IMR-90 (cell line): ENCODE results near the gene ZSCAN10.

Experiments used
- BHLHE40 ChIP-seq: fragments of 150-350 bp; IDR thresholded peaks from 2 replicates; pipeline ENCODE4 v1.6.1; 2016; ENCODE audit warnings: mild to moderate bottlenecking, low read depth, low read length
- RFX5 ChIP-seq: IDR thresholded peaks from 2 replicates; pipeline ENCODE4 v1.8.0; 2012; ENCODE audit warnings: low read depth, mild to moderate bottlenecking, low read length, moderate library complexity
- SMC3 ChIP-seq: fragments of 150-350 bp; IDR thresholded peaks from 2 replicates; pipeline ENCODE4 v1.6.1; 2016; ENCODE audit warnings: low read depth, mild to moderate bottlenecking, antibody characterized with exemption, low read length, moderate library complexity
- USF2 ChIP-seq: fragments of 150-350 bp; IDR thresholded peaks from 2 replicates; pipeline ENCODE4 v1.6.1; 2017; ENCODE audit warnings: mild to moderate bottlenecking, antibody characterized with exemption, low read length, low read depth
- TF ChIP-seq, protein P1 (sequence below): conservative IDR thresholded peaks from 2 replicates; pipeline ENCODE4 v1.5.1; 2012; ENCODE audit warnings: mild to moderate bottlenecking, low read depth, low read length, improper control_type of control experiment

- TF ChIP-seq BHLHE40 (no peak), USF2 (no peak), SMC3 (no peak), RFX5 (no peak)
- TF ChIP-seq, protein P1, sequence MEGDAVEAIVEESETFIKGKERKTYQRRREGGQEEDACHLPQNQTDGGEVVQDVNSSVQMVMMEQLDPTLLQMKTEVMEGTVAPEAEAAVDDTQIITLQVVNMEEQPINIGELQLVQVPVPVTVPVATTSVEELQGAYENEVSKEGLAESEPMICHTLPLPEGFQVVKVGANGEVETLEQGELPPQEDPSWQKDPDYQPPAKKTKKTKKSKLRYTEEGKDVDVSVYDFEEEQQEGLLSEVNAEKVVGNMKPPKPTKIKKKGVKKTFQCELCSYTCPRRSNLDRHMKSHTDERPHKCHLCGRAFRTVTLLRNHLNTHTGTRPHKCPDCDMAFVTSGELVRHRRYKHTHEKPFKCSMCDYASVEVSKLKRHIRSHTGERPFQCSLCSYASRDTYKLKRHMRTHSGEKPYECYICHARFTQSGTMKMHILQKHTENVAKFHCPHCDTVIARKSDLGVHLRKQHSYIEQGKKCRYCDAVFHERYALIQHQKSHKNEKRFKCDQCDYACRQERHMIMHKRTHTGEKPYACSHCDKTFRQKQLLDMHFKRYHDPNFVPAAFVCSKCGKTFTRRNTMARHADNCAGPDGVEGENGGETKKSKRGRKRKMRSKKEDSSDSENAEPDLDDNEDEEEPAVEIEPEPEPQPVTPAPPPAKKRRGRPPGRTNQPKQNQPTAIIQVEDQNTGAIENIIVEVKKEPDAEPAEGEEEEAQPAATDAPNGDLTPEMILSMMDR: no peak
These were observed 20.2 kb upstream of the ZSCAN10 start for GRCh38 chr16:3119286-3119685.
